Activated CD4-positive, alpha-beta T cell treated with anti-CD3 and anti-CD28 coated beads for 24 hours (primary cell): ENCODE measurements around the gene NPSR1.

ENCODE experiments used
- DNase-seq, 2 donors: peaks; one replicate each; pipeline ENCODE4 v3.0.0-alpha.2; 2020; ENCODE audit warnings: low read depth in 2 of 2

Gene NPSR1

DNA sequence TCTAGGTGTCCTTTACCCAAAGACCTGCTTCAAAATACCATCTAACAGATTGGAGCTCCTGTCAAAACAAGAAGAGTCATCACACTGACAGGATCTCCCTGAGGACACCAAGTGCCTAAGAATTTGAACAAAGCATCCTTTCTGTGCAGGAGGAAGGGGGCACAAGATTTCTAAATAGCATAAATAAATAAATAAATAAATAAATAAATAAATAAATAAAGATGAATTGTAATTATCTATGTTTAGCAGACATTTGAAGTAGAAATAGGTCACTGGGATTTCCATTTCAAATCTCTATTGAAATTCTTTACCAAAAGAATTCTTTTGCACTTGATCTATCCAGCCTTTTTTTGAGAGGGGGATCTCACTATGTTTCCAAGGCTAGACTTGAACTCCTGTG is 65.3 kb downstream of the NPSR1 start:
- no peak for DNase-seq

DNA sequence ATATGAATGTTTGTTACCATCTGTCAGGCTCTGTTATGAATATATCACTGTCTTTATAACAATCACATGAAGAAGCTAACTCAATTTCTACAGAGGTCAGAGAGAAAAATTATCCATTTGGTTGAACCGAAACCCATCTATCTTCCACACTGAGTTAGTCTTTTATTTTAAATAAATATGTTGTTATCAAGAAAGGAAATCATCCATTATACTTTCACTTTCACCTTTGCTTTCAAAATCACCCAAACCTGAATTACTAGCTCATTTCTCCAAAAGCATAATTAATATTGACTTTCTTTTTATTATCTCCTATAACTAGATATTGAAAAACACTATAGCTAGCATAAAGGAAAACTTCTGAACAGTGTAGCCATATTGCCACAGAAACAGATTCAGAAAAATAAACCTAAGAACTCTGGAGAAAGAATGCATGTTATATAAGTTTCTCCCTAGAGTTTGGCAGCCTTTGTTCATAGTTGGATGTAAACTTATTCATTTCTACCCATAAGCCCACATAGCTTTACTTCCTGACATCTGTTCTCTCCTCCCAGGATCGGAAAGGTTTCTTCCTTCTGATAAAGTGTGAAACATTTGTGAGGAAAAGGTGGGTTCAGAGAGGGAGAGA is 66.0 kb downstream of the NPSR1 start:
- no peak for DNase-seq

GRCh38 chr7:34726221-34726620 is 68.2 kb downstream of the NPSR1 start:
- no peak for DNase-seq

DNA sequence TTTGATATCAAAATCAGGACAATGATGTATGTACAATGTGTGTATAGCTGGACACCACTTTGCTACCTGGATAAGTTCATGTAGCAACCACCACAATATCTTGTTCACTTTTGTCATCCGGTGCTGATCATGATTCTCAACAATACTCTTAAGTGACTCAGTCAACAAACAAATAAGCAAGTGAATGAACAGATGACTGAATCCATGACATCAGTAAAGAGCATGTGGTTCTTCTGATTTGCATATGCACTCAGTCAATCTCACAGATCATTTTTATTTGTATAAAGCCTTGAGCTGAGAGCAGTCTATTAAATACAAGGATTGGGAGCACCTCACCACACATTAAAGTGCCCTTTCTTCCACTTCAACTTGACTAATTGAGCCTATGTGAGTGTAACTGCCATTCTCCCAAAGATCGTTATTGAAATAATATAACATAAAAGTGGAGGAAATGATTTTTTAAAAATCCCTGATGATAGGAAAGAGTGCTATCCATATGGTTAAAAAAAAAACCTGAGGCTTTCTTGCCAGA is 69.5 kb downstream of the NPSR1 start:
- no peak for DNase-seq

GRCh38 chr7:34728156-34728555 is 70.1 kb downstream of the NPSR1 start:
- no peak for DNase-seq

GRCh38 chr7:34734771-34735170 is 76.8 kb downstream of the NPSR1 start:
- DNase-seq = no peak

- DNase-seq = no peak
Measured at GRCh38 chr7:34735526-34735925, 77.5 kb downstream of the NPSR1 start.

GRCh38 chr7:34739651-34740300 is 81.8 kb downstream of the NPSR1 start:
- no peak for DNase-seq

GRCh38 chr7:34740840-34741239 is 82.8 kb downstream of the NPSR1 start:
- DNase-seq = no peak

DNA sequence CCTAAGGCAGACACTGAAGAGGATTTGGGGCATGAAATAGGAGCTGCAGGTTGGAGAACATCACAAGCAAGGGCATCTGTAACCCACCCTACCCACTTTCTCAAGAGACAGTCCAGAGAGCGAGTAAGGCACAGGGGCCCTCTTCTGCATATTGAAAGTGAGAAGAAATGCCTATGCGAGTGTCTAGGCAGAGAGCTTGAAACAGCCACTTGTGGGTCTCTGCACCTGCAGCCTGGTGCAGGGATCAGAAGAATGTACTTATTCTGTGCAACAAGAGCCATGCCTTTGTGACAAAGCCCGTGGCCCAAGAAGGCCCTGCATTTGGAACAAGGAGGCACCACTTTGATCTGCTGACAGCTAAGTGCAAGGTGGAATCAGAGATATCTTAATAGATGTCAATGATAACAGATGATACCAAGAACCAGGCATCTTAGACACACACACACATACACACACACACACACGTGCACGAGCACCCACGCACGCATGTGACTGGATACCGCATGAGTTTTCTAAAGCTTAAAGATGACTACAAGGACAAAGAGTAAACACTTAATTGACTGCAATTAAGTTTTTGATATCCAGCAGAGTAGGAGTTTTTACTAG is 89.3 kb downstream of the NPSR1 start:
- no peak for DNase-seq

GRCh38 chr7:34747867-34748727 is 90.1 kb downstream of the NPSR1 start:
- DNase-seq = no peak

GRCh38 chr7:34748728-34749089 is 90.7 kb downstream of the NPSR1 start:
- no peak for DNase-seq

- DNase-seq = no peak
Measured at GRCh38 chr7:34749446-34749845, 91.4 kb downstream of the NPSR1 start.

DNA sequence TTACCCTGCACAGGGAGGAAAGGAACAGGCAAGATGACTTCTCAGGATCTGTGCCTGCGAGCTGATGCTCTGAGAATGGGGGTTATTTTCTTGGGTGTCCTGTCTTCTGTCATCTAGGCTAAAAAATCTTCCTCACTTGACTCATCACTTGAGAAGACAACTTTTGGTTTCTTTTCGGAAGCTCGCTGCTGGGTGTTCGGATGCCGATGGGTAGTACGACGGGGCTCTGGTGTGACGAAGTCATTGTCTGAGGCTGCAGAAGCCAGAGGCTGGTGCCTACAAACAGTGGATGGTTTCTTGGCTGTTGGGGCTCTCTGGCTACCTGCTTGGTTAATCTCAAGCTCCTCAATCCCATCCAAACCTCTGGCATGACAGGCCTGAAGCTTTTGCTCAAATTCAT is 92.2 kb downstream of the NPSR1 start:
- no peak for DNase-seq

GRCh38 chr7:34750636-34751035 is 92.6 kb downstream of the NPSR1 start:
- no peak for DNase-seq

GRCh38 chr7:34751725-34752643 is 94.0 kb downstream of the NPSR1 start:
- no peak for DNase-seq

DNA sequence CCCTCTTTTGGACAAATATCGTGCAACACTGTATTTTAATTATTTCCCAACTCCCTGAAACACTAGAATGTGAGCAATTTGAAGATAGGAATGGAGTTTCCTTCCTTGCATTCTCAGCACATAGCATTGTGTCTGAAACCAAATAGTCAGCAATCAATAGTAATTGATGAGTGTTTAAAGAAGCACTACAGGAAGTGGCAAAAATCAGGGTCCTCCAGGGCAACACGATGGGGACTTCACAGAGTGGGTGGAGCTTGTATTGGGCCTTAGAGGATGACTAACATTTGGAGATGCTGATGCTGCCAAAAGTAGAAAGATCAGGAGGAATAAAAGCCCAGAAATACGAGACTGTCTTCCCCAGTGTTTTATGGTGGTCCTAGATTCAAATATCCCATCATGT is 94.9 kb downstream of the NPSR1 start:
- no peak for DNase-seq

DNA sequence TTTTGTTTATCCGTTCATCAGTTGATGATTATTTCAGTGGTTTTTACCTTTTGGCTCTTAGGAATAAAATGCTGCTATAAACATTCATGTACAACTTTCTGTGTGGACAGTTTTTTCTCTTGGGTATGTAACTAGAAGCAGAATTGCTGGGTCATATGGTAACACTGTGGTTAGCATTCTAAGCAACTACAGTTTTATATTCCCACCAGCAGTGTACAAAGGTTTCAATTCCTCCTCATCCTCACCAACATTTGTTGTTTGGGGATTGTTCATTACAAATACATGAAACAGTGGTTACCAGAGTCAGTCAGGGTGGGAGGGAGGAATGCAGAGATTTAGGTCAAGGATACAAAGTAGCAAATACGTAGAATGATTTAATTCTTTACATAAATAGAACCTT is 97.0 kb downstream of the NPSR1 start:
- DNase-seq = no peak

- no peak for DNase-seq
Measured at GRCh38 chr7:34756025-34756437, 98.0 kb downstream of the NPSR1 start.

GRCh38 chr7:34756691-34757090 is 98.7 kb downstream of the NPSR1 start:
- no peak for DNase-seq

GRCh38 chr7:34757570-34758110 is 99.6 kb downstream of the NPSR1 start:
- DNase-seq = no peak
